GM23248 (cell line): Measurements from ENCODE around the gene DUSP2.

Source experiments
- EZH2 ChIP-seq: fragments of 200-600 bp; sonication (generic); IDR thresholded peaks from 2 replicates; pipeline ENCODE4 v1.6.1; 2018; ENCODE audit warnings: antibody characterized with exemption, mild to moderate bottlenecking; ENCODE audit not compliant: insufficient read depth, poor library complexity, severe bottlenecking
- EZH2phosphoT487 ChIP-seq: fragments of 200-600 bp; sonication (generic); IDR thresholded peaks from 2 replicates; pipeline ENCODE4 v1.6.1; 2018; ENCODE audit warnings: antibody characterized with exemption, moderate library complexity, mild to moderate bottlenecking, low read depth; ENCODE audit not compliant: insufficient read depth

DNA sequence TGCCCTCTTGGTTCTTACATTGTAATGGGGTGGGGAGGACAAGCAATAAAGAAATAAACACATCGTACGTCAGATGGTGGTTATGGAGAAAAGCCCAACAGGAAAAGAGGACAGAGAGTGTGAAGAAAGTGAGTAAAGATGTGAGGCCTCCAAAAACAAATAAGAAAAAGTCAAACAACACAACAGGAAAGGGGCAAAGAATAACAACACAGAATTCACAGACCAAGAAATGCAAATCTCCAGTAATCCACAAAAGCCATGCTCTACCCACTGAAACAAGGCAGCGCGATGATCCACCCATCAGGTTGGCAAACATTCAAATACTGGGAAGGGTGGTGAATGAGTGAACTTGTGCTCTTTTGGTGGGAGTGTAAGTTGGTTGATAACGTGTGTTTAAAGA is 16.7 kb upstream of the DUSP2 start:
- TF ChIP-seq EZH2 (no peak), EZH2phosphoT487 (no peak)
